ENCODE measurements around the gene DYNLT1. TPM values are rescaled to one million over a fixed set of nuclear protein-coding genes. Genes with fewer than 3 reads are reported as not detected.

DYNLT1 gene
- total RNA-seq, 1 donor from 2014 or later: 113 TPM

DNA sequence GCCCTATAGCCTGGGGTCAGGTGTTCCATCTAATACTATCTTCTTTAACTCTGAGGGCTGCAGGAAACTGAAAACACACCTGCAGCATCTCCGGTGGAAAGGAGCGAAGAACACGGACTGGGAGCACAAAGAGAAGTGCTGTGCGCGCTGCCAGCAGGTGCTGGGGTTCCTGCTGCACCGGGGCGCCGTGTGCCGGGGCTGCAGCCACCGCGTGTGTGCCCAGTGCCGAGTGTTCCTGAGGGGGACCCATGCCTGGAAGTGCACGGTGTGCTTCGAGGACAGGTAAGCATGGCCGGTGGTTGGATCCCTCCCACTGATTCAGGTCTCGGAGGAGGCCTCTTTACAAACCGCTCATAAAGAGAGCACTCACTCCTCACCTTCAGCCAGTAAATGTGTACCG, 20.8 kb upstream of the DYNLT1 start:
- intact Hi-C loops (cut with micrococcal nuclease): no loop called here

DNA sequence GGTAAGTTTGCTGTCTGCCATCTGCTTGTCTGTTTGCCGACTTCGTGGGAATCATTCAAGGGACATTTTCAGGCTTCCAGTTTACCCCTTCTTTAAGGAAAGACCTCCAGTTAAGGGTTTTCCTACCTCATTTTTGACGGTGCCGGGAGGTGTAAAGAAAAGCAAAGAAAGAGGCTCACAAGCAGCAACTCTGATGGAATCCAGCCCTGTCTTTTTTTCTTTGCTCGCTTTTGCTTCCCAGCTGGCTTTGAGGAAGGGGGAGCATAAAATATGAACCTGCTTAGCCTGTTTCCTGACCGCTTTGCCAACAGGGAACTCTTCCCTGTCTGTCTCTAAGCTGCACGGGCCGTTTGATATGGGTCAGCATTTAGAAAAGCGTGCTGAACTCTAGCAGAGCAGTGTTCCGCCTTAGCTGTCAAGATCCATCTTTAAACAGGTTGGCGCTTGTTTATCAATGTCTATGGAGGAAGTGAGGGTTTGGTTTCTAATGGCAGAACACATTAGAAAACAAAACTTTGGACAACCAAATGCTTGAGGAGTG, 19.2 kb upstream of the DYNLT1 start:
- intact Hi-C loops (cut with micrococcal nuclease): no loop called here

DNA sequence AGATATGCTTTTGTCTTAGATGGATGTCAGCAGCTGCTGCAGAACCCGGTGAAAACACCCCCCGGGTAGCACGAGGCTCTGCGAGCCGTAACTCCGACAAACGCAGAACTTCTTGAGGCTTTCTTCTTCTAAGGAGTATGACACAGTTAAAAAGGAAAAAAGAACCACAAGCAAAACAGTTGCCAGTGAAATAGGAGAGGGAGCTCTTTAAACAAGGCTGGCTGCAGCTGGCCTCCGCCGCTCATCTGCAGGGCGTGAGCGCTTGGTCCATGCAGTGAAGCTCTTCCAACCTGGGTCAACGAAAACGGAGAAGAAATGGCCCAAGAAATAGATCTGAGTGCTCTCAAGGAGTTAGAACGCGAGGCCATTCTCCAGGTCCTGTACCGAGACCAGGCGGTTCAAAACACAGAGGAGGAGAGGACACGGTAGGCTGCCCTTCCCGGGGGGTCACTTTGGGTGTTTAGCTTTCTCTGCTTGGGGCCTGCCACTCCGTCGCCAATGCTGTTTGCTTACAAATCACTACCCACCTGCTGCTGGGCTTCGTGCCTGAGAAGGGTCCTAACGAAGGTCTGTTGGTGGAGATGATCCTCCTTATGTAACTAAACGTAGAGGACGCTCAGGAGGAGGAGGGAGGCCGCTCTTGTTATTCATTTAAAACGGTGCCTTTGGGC, 18.5 kb upstream of the DYNLT1 start:
- intact Hi-C loops (cut with micrococcal nuclease): no loop called here

DNA sequence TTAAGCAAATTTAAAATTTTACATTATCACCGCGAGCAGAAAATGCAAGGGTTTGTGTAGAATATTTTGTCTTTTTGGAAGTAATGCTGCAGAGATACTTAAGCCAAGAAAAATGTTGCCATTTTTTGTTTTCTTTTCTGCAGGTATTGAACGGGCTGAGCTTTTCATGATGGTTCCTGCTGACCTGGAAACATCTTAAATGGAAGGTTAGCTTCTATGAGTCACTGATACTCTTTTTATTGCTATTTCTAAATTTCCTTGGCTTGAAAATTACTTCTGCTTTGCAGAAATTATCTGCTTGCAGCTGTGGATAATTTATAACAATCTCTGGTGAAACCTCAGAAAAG, 18.0 kb upstream of the DYNLT1 start:
- intact Hi-C loops (cut with micrococcal nuclease): no loop called here

DNA sequence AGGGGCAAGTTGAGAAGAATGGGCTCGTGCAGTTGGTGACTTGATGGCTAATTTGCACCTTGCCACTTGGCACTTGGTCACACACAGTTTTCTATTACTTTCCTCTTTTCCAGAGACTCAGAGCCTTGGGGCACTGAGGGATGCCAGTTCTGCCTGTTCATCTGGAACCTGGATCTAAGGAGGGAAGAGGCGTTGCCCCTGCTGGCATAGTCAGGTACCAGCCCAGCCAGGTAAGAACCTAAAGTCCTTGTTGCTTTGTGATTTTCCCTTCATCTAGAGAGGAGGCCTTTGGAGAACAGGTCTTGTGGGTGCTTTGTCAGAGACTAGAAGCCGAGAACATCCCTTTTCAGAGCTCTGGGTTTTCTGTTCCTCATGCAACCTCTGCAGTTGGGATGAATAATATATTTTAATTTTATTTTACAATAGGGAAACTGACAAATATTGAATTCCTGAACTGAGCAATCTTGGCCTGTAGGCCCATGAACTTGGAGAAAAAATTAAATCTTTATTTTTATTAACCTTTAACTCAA, 16.7 kb upstream of the DYNLT1 start:
- intact Hi-C loops (cut with micrococcal nuclease): loop anchor here (2.0 kb wide), 1 partner anchor 18 kb away; no protein-coding TSS in a partner anchor

DNA sequence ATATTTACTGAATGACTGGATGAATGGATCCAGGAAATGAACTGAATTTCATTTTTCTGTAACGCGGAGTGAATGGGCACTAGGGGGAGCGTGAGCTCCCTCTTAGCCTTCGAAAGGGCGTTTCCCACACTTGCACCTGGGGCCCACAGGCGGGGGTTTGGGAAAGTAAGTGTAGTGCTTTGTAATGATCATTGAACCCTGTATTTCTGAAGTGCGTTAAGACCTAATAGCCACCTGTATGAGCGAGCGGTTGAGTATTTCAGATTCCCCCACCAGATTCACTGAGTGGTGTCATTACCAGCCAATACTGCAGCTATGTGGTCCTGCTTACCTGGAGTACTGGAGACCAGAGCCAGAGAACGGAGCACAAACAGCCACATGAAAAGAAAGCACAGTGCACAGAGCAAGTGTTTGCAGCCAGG, 15.8 kb upstream of the DYNLT1 start:
- intact Hi-C loops (cut with micrococcal nuclease): loop anchor here (1.0 to 2.0 kb wide), 4 partner anchors 18 to 312 kb away; no protein-coding TSS in a partner anchor

DNA sequence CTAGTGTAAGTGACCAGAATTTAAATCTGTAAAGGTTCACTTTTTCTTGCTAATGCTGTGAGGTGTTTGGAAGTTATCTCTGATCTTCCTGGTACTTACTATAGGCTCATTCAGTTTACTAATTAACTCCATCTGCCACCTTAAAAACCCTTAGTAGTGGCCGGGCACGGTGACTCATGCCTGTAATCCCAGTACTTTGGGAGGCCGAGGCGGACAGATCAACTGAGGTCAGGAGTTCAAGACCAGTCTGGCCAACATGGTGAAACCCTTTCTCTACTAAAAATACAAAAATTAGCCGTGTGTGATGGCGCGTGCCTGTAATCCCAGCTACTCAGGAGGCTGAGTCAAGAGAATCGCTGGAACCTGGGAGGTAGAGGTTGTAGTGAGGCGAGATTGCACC, 12.4 kb upstream of the DYNLT1 start:
- intact Hi-C loops (cut with micrococcal nuclease): loop anchor here (10.0 kb wide), 1 partner anchor 1068 kb away; the partner anchor contains the start of gene WTAP

DNA sequence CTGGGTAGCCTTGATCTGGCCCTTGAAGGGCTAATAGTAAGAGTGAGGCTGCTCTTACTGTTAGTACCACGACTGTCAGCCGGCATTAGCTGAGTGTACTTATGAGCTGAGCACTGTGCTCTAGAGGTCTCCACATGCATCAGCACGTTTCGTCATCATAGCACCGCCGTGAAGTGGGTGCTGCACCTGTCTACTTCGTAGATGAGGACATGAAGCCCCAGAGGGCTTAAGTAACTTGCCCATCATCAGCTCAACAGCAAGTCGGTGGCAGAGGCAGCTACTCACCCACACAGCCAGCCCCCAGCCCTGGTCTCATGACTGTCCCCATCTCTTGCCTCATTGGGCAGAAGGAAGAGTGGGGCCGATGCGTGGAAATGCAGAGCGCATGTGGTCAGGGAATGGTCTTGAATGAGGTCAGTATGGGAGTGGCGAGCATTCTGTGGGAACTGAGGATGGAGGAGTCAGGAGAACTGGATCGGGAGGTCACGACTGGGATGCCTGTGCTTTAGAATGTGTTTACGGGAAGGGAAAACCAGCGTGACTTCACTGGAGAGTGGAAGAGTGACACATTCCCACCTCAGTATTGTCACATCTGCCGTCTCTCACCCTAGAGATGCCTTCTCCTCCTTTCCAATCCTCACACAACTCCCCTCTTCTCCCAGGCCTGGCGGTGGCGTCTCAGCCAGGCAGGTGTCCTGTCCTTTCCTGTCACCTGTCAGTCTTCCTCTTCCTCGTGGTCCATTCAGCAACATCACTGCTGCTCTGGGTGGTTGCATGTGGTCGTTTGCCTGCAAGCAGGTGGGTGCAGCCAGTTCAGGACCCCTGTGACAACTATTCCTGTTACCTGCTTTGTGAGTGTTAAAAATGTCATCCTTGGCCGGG, 11.3 kb upstream of the DYNLT1 start:
- intact Hi-C loops (cut with micrococcal nuclease): loop anchor here (10.0 kb wide), 1 partner anchor 1069 kb away; the partner anchor contains the start of gene WTAP

DNA sequence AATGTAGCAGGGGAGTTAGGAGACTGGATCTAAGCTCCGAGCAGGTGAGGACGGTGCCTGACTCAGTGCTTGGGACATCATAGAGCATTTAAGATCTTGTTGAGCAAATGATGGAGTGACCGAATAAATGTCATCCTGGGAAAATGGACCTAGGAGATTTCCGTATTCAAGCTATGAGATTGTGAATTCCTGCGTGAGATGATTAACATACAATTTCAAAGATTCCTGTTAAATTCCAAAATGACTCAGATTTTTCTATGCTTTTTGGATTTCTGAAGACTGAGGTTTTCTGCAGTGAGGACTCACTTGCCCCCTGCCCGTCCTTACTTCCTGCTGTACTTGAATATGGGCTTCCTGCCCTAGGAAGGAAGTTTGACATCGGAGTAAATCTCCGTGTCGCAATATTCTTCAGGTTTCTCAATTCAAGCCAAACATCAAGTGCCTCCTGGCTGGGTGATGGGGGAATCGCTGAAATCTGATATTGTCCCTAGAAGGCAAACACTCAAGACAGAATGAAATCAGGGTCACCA, 10.5 kb upstream of the DYNLT1 start:
- intact Hi-C loops (cut with micrococcal nuclease): loop anchor here (5.0 to 10.0 kb wide), 4 partner anchors 628 to 1070 kb away; partner anchors contain the start of genes SNX9, SOD2 and WTAP

DNA sequence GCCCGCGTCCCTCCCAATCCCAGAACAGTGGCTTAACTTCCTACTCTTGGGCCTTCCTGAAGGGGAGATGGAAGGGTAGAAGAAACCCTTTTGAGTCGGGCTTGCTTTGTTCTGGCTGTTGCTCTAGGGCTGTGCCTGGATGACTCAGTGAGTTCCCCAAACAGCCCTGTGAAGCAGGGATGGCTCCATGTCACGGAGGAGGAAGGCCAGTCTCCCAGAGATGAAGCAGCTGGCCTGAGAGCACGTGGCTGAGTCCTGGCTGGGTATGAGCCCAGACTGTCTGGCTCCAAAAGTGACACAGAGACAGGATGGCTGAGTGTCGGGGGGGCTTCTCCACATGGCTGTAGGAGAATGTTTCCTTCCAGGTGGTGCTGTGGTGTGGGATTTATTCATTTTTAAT, 10.0 kb upstream of the DYNLT1 start:
- intact Hi-C loops (cut with micrococcal nuclease): loop anchor here (5.0 to 10.0 kb wide), 4 partner anchors 627 to 1070 kb away; partner anchors contain the start of genes SNX9, SOD2 and WTAP

DNA sequence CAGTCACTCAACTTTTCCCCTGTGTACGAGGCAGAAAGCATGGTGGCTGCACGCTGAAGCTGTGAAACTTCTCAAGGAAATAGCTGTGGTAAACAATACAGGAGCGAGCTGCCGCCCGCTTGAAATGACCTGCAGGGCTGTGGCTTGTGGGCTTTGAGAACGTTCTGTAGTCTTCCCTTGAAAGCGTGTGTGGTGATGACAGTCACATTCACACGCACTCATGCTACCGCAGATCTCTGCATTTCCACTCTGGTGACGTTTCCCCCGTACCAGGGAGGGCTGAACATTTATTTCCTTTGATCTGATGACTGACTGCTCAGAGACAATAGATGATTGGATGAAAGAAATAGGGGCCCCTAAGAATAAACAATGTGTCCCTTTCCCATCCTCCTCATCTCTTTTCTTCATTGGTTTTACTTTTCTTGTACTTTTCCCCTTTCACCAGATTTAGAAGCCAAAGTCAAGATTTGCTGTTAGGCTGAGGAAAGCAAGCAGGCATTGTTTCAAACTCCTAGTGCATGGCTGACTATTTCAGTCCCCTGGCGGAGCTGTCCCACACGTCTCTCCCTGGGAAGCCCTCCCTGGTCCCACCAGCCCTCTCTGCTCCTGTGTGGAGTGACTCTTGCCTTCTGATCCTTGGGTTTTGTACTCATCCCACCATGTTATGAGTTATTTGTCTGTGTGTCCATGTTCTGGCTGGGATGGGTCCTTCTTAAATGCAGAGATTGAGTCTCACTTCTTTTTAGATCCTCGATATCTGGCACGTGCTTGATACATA, 9.2 kb upstream of the DYNLT1 start:
- intact Hi-C loops (cut with micrococcal nuclease): loop anchor here (1.0 to 10.0 kb wide), 15 partner anchors 9 to 1071 kb away; partner anchors contain the start of genes DYNLT1, SNX9, SOD2 and WTAP

DNA sequence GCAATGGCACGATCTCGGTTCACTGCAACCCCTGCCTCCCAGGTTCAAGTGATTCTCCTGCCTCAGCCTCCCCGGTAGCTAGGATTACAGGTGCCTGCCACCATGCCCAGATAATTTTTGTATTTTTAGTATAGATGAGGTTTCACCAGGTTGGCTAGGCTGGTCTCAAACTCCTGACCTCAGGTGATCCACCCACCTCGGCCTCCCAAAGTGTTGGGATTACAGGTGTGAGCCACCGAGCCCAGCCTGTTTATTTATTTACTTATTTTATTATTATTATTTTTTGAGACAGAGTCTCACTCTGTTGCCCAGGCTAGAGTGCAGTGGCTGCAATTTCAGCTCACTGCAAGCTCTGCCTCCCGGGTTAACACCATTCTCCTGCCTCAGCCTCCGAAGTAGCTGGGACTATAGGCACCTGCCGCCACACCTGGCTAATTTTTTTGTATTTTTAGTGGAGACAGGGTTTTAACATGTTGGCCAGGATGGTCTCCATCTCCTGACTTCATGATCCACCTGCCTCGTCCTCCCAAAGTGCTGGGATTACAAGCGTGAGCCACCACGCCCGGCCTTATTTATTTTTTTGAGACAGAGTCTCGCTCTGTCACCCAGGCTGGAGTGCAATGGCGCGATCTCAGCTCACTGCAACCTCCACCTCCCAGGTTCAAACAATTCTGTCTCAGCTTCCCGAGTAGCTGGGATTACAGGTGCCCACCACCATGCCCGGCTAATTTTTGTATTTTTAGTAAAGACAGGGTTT, 7.6 kb upstream of the DYNLT1 start:
- intact Hi-C loops (cut with micrococcal nuclease): loop anchor here (2.0 to 10.0 kb wide), 7 partner anchors 165 to 1073 kb away; partner anchors contain the start of genes SNX9, SOD2 and WTAP

DNA sequence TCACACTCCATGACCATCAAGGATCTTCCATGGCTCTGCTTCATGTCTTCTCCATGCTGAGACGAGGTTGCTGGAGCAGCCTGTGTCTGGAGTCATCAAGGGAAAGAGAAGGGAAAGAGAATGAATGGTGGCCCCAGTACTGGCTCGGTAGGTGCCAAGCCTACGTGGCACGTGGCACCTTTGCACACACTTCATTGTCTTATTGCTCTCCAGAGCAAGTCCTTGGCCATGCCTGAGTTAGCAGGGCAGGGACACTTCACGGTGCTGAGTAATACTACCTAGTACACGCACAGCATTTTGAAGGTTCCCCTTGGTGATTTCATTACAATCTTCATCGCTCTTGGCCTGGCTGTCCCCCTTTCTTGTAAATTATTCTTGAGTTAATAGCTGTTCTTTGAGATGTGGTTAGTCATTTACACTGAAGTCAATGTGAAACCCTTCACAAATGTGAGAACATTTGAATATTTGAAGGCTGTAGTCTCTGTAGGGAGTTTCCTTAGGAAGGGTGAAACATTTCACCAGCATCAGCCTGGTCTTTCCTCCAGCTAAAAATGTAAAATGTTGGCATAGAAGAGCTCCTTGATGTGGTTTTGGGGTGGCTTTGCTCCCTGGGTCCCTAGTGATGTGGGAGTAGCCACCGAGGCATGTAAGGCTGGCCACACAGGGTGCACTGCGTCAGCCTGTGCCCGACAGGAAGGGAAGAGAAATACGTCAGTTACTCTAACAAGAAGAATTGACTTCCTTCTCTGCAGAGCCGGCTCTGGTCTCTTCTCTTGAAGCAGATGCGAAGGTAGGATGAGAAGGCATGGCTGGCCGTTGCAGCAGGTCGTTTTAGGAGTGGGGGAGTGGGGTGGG, 5.0 kb upstream of the DYNLT1 start, which contains the start of gene SYTL3:
TSS of gene SYTL3 (plus strand) at position 766 of the 855 bp plus-strand sequence. CDS start 13,215 bp downstream, outside the sequence.
- intact Hi-C loops (cut with micrococcal nuclease): loop anchor here (1.0 to 10.0 kb wide), 10 partner anchors 393 to 1075 kb away; partner anchors contain the start of genes SNX9, SOD2, SYNJ2 and WTAP

DNA sequence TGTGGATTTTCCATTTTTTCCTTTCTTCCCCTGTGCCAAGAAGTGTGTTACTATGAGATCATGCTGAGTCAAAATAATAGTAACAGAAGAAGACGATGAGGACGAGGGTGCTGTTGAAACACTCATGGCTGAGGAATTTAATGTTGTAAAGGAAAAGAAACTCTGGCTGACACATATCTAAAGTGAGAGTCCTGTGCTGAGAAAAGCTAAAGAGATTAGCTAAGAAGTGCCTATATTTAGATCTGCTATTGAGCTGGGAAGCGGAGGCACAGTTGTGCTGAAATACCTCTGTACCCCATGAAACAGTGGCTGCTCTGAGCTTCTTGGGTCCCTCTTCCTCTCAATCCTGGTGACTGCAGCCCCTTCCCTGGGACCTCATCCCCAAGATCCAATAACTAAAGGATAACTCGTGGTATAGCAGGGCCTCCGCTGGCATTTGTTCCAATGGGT, 4.2 kb upstream of the DYNLT1 start:
- intact Hi-C loops (cut with micrococcal nuclease): loop anchor here (1.0 to 10.0 kb wide), 6 partner anchors 394 to 764 kb away; partner anchors contain the start of gene SYNJ2

DNA sequence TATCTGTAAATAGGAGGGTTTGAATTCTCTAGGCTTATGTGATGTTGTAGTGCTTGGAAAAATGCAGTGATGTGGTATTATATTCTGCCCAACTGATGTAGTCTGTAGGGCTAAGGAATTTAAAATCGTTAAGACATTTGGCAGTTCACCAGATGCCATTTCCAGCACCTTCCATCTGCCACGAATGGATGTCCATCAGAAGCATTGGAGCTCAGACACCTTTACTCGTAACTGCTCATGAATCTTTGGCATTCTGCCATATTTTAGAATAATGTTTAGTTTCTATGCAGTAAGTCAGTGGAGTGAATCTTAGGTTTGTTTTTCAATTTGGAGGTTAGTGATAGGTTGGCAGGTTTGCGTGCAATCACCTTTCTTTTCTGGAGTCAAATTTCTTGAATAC, 3.0 kb upstream of the DYNLT1 start:
- intact Hi-C loops (cut with micrococcal nuclease): loop anchor here (5.0 to 10.0 kb wide), 2 partner anchors 415 to 763 kb away; no protein-coding TSS in a partner anchor

DNA sequence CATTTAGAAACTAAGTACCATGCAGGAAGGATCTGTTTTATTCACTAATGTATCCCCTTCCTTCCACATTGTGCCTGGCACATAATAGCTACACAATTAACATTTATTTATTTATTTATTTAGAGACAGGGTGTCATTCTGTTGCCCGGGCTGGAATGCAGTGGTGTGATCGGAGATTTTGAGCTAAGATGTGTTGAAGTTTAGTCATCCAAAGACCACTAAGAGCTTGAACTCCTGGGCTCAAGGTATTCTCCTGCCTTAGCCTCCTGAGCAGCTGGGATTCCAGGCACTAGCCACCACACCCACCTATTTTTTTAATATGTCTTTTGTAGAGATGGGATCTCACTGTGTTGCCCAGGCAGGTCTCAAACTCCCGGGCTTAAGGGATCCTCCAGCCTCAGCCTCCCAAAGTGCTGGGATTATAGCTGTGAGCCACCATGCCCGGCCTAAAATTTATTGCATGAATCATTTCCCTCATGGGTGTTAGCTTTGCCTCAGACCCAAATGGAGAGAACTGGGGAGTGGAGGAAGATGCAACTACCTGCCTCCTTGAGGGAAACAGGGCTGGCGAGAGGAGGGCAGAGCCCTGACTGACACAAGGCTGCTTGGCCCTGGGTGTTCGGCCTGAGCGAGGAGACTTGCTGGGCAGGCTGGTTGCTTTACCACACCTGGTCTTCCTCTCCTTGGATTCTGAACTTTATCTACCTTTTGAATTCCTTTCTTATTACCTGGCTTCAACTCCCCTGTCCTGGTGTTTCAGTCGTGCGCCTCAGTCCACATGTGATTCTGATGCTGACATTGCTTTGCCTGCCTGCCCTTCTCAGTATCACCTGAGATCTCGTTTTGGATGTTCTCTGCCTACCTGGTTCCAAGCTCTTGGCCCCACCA, 1.7 kb upstream of the DYNLT1 start:
- intact Hi-C loops (cut with micrococcal nuclease): loop anchor here (5.0 to 10.0 kb wide), 2 partner anchors 414 to 761 kb away; no protein-coding TSS in a partner anchor
